NCI-H187 (cell line): ENCODE measurements around the gene JAK1.

Source experiments
- DNase-seq, 2 experiments: peaks; one replicate each; lab custom pipeline; 2025; lab: John Stamatoyannopoulos, UW

Gene JAK1

GRCh38 chr1:64892576-64893573 lies 73.5 kb downstream of the JAK1 start:
- DNase-seq, result no peak

GRCh38 chr1:64891448-64891825 lies 74.9 kb downstream of the JAK1 start:
- no peak for DNase-seq

- DNase-seq, result no peak
Observed at GRCh38 chr1:64890699-64891447, 75.5 kb downstream of the JAK1 start.

- DNase-seq, result no peak
Observed at GRCh38 chr1:64887689-64888217, 78.6 kb downstream of the JAK1 start.

GRCh38 chr1:64886877-64887276 lies 79.5 kb downstream of the JAK1 start:
- no peak for DNase-seq

GRCh38 chr1:64885648-64886047 lies 80.7 kb downstream of the JAK1 start:
- DNase-seq, result no peak

GRCh38 chr1:64884261-64885040 lies 81.9 kb downstream of the JAK1 start:
- DNase-seq, result no peak

GRCh38 chr1:64882574-64883255 lies 83.6 kb downstream of the JAK1 start:
- DNase-seq, result no peak

GRCh38 chr1:64881281-64881680 lies 85.1 kb downstream of the JAK1 start:
- no peak for DNase-seq

GRCh38 chr1:64880449-64880848 lies 85.9 kb downstream of the JAK1 start:
- DNase-seq, result no peak

GRCh38 chr1:64878931-64879611 lies 87.3 kb downstream of the JAK1 start:
- no peak for DNase-seq

GRCh38 chr1:64878090-64878489 lies 88.3 kb downstream of the JAK1 start:
- no peak for DNase-seq

- no peak for DNase-seq
Observed at GRCh38 chr1:64877598-64877997, 88.8 kb downstream of the JAK1 start.

GRCh38 chr1:64877151-64877550 lies 89.2 kb downstream of the JAK1 start:
- no peak for DNase-seq

GRCh38 chr1:64875606-64876005 lies 90.7 kb downstream of the JAK1 start:
- no peak for DNase-seq

GRCh38 chr1:64875101-64875500 lies 91.2 kb downstream of the JAK1 start:
- no peak for DNase-seq

- no peak for DNase-seq
Observed at GRCh38 chr1:64874666-64875065, 91.7 kb downstream of the JAK1 start.

- DNase-seq, result no peak
Observed at GRCh38 chr1:64873576-64873975, 92.8 kb downstream of the JAK1 start.

- DNase-seq, result no peak
Observed at GRCh38 chr1:64872067-64872466, 94.3 kb downstream of the JAK1 start.

GRCh38 chr1:64871256-64871655 lies 95.1 kb downstream of the JAK1 start:
- DNase-seq, result no peak

GRCh38 chr1:64867266-64867665 lies 99.1 kb downstream of the JAK1 start:
- DNase-seq, result no peak
